IPS DF 19.7 (cell line): ENCODE data around the gene HMCN1.

Experiments used
- DNase-seq: peaks from one replicate; pipeline ENCODE4 v3.0.0-alpha.2; 2013; ENCODE audit warnings: low read depth, low spot score

HMCN1 gene

DNA sequence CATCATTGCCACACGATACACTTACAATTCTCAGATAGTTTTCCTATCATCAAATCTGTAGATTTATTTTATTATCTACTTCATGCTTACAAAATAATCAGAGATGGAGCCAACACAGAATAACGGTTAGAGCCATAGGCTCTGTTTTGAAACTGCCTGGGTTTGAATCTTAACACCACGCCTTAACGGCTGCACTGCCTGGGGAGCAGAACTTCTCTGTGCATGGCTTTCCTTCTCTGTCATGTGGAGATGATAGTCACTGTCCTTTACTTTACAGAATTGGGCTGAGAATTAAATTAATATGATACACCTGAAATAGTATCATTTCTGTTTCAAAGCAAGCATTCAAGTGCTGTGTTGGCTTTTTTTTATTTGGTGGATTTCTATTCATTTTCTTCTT, 177.8 kb downstream of the HMCN1 start:
- no peak for DNase-seq

DNA sequence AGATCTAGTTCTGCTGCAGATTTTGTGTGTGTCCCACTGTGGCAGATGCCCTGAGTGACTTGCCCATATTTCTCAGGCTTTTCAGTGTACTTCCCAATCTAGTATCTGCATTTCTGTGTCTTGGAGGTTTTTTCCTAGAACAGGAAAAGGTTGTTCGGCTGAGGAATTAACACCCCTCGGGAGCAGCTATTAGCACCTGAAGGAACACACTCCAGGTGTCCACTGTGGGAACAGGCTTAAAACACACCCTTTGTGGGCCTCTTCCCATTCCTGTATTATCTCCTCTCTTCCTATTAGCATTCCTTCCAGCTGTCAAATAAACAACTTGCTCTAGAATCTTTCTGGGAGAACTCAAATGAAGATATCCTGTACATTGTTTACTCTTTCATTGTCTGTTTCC, 178.3 kb downstream of the HMCN1 start:
- peak; percentile 90 for DNase-seq

DNA sequence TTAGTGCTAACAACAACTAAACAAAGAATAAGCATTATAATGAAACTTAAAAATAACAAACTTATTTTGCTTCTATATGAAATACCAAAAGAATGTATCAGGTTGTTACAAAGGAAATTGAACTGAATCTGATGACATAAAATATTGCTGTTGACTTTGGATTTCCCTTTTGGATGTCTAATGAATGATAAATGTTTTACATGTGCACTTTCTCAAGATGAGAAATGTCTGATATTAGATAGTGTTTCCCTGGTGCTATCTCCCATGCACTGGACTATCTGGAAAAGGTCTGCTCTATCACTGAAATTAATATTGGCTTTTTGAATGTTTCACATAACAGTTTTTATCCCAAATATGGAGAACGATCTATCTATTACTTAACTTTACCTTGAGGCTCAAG, 179.9 kb downstream of the HMCN1 start:
- DNase-seq: no peak

DNA sequence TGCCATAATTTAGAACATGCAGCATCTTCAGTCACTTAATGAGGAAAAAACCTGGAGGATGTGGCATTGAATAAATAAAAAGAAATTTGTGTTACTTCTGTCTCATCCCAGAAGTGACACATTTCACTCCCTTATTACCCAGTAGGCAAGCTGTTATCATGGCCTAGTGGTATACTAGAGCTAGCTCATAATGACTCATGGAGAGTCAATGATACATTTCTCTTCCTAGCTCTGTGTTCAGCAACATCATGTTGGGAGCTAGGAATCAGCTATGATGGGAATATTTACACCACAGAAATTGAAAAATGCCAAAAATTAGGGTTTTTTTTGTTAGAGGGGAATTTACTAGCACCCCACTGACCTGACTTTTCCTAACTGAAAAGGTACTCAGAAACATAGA, 182.7 kb downstream of the HMCN1 start:
- no peak for DNase-seq

DNA sequence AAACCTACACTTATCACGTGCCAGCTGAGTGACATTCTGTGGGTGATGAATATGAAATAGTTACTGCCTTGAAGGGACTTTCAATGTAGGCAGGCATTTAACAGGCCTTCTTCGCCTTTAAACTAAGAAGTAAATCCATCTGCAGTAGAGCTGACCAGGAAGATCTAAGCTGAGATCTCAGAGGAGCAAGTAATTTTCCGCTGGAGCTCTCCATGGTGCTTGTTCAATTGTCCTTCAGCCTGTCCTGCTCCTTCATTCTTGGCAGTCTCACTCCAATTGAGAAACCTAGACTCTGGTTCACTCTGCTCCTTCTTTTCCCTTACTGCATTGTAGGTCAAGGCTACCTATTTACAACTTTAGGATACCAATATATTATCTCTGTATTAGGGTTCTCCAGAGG, 183.5 kb downstream of the HMCN1 start:
- DNase-seq: peak; percentile 40

DNA sequence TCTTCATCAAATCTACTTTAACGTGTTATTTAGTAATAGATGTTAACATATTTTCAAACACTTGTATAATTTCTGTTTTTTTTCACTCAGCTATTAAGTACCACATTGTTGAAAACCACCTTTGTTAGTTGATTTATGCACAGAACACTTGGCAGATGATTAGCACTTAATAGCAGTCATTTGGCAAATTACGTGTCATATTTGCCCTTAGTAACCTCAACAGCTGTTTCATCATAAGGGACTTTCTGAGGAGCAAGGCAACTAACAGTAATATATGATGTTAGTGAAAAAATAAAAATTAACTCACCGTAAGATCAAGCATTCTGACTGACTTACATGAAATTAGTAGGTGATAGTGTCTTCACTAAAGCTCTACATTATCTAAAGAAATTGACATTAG, 186.4 kb downstream of the HMCN1 start:
- DNase-seq: no peak

DNA sequence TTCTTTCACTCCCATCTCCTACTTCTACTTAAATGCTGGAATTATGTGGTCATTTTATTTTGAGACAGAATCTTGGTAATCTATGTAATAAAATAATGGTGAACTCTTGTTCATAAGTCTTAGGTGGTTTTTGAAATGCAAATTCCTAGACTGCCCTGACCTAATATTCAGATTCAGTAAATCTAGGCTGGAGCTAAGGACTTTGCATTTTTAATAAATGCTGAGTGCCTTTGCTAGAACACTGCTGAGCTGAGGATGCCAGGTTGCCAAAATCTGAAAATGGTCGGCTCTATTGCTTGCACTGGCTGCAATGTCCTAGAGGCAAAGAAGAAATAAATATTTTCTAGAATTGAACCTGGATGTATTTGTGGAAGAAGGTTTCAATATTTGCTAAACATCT, 187.4 kb downstream of the HMCN1 start:
- DNase-seq: no peak

DNA sequence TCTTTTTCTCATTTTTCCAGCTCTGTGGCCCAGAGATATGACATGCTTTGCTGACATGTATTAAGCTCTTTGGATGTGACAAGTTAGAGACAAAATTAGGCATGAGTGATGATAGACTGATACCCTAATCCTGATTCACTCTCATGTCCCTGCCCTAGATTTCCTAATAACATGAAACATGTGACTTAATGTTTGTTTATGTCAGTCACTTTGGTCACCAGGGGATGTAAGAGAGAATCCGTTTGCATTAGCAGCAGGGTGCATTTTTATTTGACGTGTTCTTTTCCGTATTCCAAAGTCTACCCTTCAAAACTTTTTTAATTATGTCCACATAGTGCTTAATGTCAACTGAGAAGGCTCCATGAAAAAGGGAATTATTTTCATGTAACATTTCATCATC, 192.4 kb downstream of the HMCN1 start:
- DNase-seq: no peak

DNA sequence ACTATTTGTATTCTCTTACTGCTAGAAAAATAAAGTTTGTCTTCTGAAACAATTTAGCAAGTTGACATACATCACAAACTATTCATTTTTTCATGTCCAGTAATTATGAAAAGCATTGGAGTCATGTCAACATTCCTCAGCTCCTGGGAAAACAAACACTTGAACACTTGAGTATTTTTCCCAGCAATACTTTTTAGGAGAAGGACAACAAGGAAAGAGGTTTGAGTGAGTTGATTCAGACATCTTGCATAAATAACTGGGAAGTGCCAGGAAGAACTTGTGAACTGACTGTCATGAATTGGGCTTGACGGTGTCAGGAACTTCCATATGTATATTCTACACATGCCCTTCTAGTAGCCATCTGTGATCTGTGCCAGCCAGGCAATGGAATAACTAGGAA, 195.6 kb downstream of the HMCN1 start:
- DNase-seq: no peak

DNA sequence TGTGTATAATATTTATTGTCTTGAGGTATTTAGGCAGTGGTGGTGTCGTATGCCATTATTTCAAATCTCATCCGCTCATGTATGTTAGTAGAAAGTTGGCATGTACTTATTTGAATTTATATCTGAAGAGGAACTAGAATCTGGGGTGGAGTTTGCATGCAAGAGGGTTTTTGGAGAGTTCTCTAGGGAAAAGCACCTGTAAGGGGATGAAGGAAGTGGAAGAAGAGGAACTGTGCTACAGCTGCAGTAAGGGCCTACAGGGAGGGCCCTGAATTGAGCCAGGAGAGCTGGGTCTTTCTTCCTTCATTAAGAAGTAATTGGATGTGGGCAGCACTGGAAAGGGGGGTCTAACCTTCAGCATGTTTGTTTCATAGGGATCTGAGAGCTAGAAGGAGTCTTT, 197.2 kb downstream of the HMCN1 start:
- no peak for DNase-seq

DNA sequence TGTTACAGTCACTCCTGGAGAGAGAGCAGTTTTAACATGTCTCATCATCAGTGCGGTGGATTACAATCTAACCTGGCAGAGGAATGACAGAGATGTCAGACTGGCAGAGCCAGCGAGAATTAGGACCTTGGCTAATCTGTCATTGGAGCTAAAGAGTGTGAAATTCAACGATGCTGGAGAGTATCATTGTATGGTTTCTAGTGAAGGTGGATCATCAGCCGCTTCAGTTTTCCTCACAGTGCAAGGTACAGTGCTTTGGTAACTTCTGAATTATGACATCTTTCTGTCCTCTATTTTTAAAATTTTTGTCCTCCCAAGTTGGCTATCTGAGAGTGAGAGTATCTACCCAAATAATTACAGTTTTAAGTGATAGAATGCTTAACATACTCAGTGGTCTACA, 199.4 kb downstream of the HMCN1 start:
- DNase-seq: no peak

DNA sequence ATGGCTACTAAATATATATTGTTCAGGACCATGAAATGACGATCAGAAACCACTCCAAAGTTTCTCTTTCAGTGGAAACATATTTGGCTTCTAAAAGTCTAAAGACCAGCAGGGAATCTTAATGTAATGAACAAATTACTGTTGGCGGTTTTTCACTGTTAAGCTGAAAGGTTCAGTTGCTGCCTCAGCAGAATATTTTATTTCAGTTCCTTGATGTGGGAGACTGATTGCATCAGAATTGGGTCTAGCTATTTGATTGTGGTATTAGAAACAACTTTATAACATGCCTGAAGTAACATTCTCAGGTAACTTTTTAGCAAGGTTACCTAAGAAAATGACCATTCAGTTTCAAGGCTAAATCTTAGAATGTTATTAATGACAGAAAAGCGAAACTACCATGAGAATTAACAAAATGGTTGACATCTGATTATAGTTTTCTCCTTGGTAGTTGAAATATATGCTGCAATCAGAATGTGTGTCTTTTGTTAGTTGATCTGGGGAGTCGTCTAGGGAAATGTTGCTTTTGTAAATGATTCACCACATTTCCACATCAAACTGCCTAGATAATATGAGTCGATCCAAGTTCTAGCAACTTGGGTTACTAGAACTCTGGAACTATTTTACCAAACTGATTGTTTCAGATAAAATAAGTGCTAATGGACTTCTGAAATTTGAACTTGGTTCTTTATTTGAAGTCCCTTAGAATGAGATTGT, 200.4 kb downstream of the HMCN1 start:
- DNase-seq: no peak

DNA sequence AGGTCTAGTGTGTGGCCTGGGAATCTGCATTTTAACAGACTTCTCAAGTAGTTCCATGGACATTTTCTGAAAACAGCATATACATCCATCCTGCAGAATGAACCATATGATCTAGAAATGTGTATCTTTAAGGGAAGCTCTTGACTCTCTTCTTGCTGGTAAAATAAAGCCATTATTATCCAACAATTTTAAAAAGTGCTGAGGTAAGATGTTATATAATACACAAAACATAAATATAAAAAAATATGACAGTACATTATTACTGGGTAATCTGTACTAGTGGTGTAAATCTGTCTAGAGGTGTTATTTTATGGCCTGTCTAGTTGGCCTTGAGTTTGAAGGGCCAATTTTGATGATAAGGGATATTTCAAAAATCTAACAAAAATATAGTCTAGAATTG, 201.2 kb downstream of the HMCN1 start:
- no peak for DNase-seq

DNA sequence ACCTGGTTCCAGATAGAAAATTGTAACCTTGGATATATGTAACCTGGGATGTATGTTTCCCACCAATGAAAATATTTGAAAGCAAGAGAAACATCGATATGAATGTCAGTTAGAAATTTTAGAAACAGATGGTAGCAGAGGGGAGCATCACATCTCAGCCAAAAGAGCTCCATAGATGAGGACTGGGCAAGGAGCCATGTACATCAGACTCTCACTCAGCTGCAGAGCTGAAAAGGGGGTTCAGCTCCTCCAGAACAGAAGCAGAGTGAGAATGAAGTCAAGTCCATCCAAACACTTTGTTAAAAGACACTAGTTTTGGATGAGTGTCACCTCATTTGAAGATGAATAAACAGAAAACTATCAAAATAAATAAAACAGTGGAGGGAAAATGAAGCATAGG, 202.4 kb downstream of the HMCN1 start:
- no peak for DNase-seq

DNA sequence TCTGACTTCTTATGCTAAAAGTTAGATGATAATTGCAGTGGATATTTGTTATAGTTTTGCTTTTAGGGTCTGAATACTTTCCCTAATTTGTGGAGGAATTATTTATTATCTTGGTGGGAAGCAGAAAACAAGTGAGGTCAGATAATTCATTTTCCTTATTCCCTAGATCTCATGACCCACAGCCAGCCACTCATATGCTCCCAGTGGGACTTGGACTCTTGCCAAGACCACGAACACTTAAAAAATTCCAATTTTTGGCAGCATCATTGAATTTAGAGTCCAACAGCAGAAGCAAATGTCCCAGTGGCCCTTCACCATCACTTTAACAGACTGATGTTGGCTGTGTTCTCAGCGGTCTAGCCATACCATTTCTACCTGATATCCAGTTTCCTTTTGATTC, 204.2 kb downstream of the HMCN1 start:
- DNase-seq: no peak

DNA sequence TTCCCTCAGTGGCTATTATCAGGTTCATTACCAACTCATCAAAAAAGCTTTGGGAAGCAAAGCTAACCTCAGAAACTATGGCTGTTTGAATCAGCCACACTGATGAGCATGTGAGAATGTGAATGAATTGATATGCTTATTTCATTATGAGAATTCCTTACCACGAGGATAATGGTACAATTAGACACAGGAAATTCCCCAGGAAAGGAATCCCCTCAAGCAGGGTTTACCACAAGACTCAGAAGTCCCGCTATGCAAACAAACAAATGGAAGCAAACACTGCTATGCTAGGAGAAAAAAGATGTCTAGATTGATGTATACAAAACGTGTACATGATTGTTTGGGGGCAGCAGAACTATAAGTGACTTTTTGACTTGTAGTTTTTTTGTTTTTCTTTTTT, 205.0 kb downstream of the HMCN1 start:
- DNase-seq: peak; percentile 35

DNA sequence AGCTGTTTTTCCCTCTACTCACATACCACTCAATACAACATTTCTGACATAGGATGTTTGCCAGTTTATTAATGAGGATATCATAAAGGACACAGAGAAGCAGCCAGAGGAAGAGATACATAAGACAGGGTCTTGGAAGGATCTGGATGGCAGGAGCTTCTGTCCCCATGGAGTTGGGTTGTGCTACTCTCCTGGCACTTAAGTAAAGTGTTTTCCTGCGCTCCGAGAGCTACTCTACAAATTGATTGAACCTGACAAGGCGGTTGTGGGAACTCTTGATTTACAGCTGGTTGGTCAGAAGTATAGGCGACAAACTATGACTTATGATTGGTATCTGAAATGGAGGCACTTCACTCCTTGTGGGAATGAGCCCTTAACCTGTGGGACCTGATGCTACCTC, 208.8 kb downstream of the HMCN1 start:
- no peak for DNase-seq

DNA sequence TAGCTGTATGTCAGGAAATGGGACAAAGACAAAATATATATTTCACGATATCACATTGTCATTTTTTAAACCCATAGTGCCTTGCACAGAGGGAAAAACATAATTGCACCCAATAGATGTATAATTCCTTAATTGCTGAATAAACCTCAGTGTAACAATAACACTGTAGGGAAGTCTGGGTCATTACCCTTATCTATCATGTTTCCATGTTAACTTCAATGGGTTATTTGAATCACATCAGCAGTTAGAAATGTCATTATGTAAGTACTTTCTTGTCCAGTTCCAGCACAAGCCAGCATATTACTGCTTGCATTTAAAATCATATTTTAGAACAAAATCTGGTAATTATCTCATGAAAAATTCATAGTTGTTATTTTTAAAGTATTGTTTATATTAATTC, 222.7 kb downstream of the HMCN1 start:
- DNase-seq: no peak

DNA sequence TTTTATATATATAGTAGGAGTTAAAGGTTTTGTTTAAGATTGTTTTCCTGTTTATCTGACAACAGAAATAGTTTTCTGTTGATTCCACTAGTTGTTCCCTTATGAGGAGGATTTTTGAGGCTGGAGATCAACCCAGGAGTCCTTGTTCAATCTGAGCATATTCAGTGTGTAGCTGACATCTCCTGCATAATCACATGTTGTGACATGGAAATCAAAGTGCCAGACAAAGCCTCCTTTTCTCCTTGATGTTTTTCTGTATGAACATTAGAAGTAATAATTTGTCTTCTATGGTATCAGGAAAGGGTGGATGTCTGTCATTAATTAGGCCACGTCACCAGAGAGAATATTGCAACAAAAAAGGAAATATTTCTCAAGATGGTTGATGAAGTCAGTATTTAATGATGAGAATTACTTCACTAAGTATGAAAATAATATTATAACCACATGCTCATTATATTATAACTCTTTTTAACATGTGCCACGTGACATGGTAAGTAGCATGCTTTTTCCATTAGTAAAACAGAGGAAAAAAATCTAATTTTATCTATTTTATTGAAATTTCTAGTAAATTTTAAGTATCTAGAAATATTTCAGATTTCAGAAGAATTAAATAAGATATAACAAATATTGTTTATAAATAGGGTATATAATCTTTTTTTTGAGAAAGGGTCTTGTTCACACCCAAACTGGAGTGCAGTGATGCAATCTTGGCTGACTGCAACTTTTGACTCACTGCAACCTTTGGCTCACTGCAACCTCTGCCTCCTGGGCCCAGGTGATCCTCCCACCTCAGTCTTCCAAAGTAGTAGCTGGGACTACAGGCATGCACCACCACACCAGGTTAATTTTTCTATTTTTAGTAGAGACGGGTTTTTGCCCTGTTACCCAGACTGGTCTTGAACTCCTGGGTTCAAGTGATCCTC, 223.5 kb downstream of the HMCN1 start:
- DNase-seq: no peak

DNA sequence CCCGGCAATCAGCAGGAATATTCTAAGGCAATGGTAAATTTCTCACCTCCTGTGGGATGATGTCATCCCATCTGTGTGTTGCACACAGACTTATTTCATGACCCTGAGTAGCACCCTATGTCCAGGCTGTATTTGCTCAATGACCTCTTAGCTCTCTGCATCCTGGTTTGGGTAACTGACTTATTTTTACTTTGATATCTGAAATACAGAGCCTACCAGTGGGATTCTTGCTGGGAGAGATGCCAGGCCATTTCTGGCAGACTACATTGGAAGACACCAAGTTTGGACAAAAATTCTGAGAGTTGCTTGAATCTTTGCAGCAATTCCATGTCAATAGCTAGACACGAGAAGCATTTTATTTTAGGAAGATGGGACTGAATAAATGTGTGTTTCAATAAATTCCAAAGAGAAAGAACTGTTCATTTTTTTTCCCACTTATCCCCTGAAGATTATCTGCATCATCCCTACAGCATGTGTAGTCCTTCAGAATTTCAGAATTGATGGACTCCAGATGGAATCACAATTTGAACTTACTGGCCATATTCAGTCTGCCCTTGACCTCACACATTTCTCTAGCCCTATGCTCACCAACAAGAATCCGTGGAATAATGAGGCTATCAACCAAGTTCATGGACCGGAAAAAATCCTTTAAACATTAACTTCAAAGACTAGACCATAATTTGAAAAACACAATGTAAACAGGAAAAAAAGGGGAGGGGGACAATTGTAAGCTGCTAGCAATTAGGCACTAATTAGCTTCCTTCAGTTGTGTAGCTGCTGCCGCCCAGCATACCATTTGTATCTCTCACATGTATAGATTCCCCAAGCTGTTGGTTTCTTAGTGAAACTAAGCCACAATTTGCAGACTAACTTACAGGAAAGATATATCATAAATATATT, 226.5 kb downstream of the HMCN1 start:
- DNase-seq: no peak

DNA sequence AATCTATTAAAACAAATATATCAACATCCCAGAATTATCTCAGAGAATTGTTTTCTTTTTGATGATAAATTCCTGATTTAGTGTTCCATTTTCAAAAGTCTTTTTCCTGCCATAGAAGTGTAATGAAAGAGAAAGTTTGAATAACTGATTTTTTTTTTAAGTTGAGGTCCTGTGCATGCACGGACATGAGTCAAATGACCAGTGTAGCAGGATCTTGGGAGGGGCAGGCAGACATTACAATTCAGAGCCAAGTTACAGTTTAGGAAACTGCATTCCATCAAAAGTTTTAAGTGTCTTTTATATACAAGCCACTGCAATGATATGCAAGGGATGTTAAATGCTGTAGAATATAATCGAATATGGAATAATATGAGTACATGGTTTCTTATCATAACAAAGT, 227.5 kb downstream of the HMCN1 start:
- DNase-seq: no peak

DNA sequence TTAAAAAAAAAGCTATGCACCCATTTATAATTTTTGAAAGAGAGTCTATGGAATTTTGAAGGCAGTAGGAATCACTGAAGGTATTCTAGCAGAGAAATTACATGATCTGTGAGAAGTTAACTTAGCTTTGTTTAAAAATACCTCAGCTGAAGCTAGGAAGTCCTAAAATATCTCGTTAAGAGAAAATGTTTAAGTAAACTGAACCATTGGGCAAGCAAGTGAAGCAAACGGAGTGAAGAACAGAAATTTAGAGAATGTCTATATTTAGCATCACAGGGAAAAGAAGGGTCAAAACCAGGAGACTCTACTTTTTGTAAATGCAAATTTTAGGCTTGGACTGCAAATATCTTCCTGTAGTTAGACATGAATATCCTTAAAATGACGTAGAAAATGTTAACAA, 230.8 kb downstream of the HMCN1 start:
- DNase-seq: no peak
